Gastrocnemius medialis (tissue), 4 donors: ENCODE data around the gene PNCK.

Experiments
- POLR2A ChIP-seq, 2 donors: fragments of 450-650 bp; IDR thresholded peaks; one replicate each; pipeline ENCODE4 v1.6.1; 2017; ENCODE audit warnings: antibody characterized with exemption in 2 of 2, mild to moderate bottlenecking in 2 of 2, moderate library complexity in 2 of 2
- TF ChIP-seq, protein P1 (sequence below), 5 experiments: fragments of 450-650 bp in 3 of 5; fragments of 200-600 bp in 2 of 5; sonication (generic) in 2 of 5; IDR thresholded peaks in 4 of 5; conservative IDR thresholded peaks in 1 of 5; 1 replicate in 4 of 5; 2 replicates in 1 of 5; pipeline ENCODE4 v1.5.1; 2016 to 2019; ENCODE audit warnings: antibody characterized with exemption in 5 of 5, mild to moderate bottlenecking in 3 of 5, moderate library complexity in 3 of 5

DNA sequence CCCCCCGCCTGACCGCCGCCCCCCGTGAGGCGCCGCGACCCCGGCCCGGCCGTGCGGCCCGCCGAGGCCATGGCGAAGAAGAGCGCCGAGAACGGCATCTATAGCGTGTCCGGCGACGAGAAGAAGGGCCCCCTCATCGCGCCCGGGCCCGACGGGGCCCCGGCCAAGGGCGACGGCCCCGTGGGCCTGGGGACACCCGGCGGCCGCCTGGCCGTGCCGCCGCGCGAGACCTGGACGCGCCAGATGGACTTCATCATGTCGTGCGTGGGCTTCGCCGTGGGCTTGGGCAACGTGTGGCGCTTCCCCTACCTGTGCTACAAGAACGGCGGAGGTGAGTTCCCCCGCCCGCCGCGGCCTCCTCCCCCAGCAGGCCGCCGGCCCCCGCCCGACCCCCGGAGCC is 14.9 kb upstream of the PNCK start:
- TF ChIP-seq, protein P1, sequence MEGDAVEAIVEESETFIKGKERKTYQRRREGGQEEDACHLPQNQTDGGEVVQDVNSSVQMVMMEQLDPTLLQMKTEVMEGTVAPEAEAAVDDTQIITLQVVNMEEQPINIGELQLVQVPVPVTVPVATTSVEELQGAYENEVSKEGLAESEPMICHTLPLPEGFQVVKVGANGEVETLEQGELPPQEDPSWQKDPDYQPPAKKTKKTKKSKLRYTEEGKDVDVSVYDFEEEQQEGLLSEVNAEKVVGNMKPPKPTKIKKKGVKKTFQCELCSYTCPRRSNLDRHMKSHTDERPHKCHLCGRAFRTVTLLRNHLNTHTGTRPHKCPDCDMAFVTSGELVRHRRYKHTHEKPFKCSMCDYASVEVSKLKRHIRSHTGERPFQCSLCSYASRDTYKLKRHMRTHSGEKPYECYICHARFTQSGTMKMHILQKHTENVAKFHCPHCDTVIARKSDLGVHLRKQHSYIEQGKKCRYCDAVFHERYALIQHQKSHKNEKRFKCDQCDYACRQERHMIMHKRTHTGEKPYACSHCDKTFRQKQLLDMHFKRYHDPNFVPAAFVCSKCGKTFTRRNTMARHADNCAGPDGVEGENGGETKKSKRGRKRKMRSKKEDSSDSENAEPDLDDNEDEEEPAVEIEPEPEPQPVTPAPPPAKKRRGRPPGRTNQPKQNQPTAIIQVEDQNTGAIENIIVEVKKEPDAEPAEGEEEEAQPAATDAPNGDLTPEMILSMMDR (IDR thresholded peaks at IDR 0.05 in 4 of 5, conservative IDR thresholded peaks at IDR 0.05 in 1 of 5): no peak
- no peak for TF ChIP-seq POLR2A (IDR thresholded peaks at IDR 0.05)
